HEK293 (cell line): ENCODE data around the gene TMEM135.

Experiments used
- ZNF354C ChIP-seq: fragments of 450-650 bp; formaldehyde crosslinking; IDR thresholded peaks from 2 replicates; pipeline ENCODE4 v1.5.1; 2016; ENCODE audit warnings: missing biosample characterization, missing genetic modification characterization, low read depth, borderline replicate concordance
- ZNF513 ChIP-seq: fragments of 450-650 bp; IDR thresholded peaks from 2 replicates; pipeline ENCODE4 v1.5.1; 2018; ENCODE audit warnings: missing biosample characterization, missing genetic modification characterization
- TF ChIP-seq, protein P1 (sequence below): fragments of 450-650 bp; formaldehyde crosslinking; IDR thresholded peaks from 2 replicates; pipeline ENCODE4; 2016; ENCODE audit warnings: missing biosample characterization, missing genetic modification characterization

DNA sequence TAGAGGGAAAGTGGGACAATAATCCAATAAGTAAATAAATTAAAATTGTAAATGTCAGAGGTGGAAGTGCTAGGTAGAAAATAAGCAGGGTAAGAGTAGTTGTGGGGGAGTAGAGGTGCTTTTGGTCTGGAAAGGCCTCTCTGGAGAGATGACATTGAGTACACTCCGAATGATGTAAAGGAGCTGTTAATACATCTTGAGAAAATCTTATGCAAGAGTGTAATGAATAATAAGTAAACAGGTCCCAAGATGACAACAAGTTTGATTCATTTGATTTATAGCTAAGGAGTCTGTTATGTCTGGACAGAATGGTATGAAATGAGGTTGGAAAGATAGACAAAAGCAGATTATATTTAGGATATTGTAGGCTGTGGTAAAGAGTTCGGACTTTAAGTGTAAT is 87.5 kb downstream of the TMEM135 start:
- TF ChIP-seq ZNF513 (tag by site-specific recombination) = no peak
- no peak for TF ChIP-seq ZNF354C (tag by site-specific recombination)
- TF ChIP-seq, protein P1, sequence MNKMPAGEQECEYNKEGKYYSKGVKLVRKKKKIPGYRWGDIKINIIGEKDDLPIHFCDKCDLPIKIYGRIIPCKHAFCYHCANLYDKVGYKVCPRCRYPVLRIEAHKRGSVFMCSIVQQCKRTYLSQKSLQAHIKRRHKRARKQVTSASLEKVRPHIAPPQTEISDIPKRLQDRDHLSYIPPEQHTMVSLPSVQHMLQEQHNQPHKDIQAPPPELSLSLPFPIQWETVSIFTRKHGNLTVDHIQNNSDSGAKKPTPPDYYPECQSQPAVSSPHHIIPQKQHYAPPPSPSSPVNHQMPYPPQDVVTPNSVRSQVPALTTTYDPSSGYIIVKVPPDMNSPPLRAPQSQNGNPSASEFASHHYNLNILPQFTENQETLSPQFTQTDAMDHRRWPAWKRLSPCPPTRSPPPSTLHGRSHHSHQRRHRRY = no peak
